HEK293 (cell line): Measurements from ENCODE around the gene FOXO1.

Experiments used
- CTCF ChIP-seq: fragments of 450-650 bp; formaldehyde crosslinking; IDR thresholded peaks from 2 replicates; pipeline ENCODE4 v1.5.1; 2016; ENCODE audit warnings: missing biosample characterization, missing genetic modification characterization
- KLF17 ChIP-seq: fragments of 450-650 bp; formaldehyde crosslinking; IDR thresholded peaks from 2 replicates; pipeline ENCODE4 v1.5.1; 2016; ENCODE audit warnings: missing biosample characterization, missing genetic modification characterization
- ZBTB17 ChIP-seq: fragments of 450-650 bp; formaldehyde crosslinking; IDR thresholded peaks from 2 replicates; pipeline ENCODE4 v1.5.1; 2016; ENCODE audit warnings: missing biosample characterization, missing genetic modification characterization
- ZBTB7A ChIP-seq: fragments of 450-650 bp; formaldehyde crosslinking; IDR thresholded peaks from 2 replicates; pipeline ENCODE4 v1.5.1; 2016; ENCODE audit warnings: low read depth, missing biosample characterization, missing genetic modification characterization
- ZBTB8A ChIP-seq: fragments of 450-650 bp; formaldehyde crosslinking; IDR thresholded peaks from 2 replicates; pipeline ENCODE4 v1.5.1; 2016; ENCODE audit warnings: missing biosample characterization, missing genetic modification characterization
- ZNF239 ChIP-seq: fragments of 450-650 bp; formaldehyde crosslinking; IDR thresholded peaks from 2 replicates; pipeline ENCODE4 v1.5.1; 2016; ENCODE audit warnings: missing biosample characterization, missing genetic modification characterization
- ZNF292 ChIP-seq: fragments of 450-650 bp; formaldehyde crosslinking; IDR thresholded peaks from 2 replicates; pipeline ENCODE4 v1.5.1; 2016; ENCODE audit warnings: low read depth, missing biosample characterization, missing genetic modification characterization, borderline replicate concordance
- ZNF302 ChIP-seq: fragments of 450-650 bp; formaldehyde crosslinking; IDR thresholded peaks from 2 replicates; pipeline ENCODE4 v1.5.1; 2016; ENCODE audit warnings: missing biosample characterization, missing genetic modification characterization, low read depth
- ZNF423 ChIP-seq: fragments of 450-650 bp; formaldehyde crosslinking; IDR thresholded peaks from 2 replicates; pipeline ENCODE4 v1.5.1; 2016; ENCODE audit warnings: missing biosample characterization, missing genetic modification characterization
- ZNF639 ChIP-seq: fragments of 450-650 bp; formaldehyde crosslinking; IDR thresholded peaks from 2 replicates; pipeline ENCODE4 v1.5.1; 2016; ENCODE audit warnings: missing biosample characterization, missing genetic modification characterization

- TF ChIP-seq ZNF639 (tag by site-specific recombination) (no peak), ZBTB17 (tag by site-specific recombination) (no peak), ZNF302 (tag by site-specific recombination) (no peak), CTCF (tag by site-specific recombination) (no peak), ZNF292 (no peak), KLF17 (no peak), ZBTB7A (tag by site-specific recombination) (no peak), ZNF239 (tag by site-specific recombination) (no peak), ZBTB8A (no peak), ZNF423 (tag by site-specific recombination) (no peak)
Observed at GRCh38 chr13:40506592-40507446, 159.6 kb downstream of the FOXO1 start.
